MM.1S (cell line): ENCODE measurements around the gene BIRC6.

Experiments
- DNase-seq: peaks from one replicate; pipeline ENCODE4 v3.0.0-alpha.2; 2015
- H2AFZ ChIP-seq: fragments of 300-600 bp; sonication (generic); 2 replicates; pipeline ENCODE4 v1.6.0; 2016; ENCODE audit warnings: antibody characterized with exemption, low read length
- H3F3A ChIP-seq: fragments of 300-600 bp; sonication (generic); 2 replicates; pipeline ENCODE4 v1.6.1; 2016; ENCODE audit warnings: mild to moderate bottlenecking, antibody characterized with exemption, low read length, moderate library complexity, mixed read lengths; ENCODE audit not compliant: insufficient read depth
- H3K27ac ChIP-seq: fragments of 300-600 bp; sonication (generic); 2 replicates; pipeline ENCODE4 v1.5.1; 2016; ENCODE audit warnings: mild to moderate bottlenecking, low read length
- H3K27me3 ChIP-seq: fragments of 300-600 bp; sonication (generic); replicated peaks from 2 replicates; pipeline ENCODE4 v1.6.0; 2016; ENCODE audit warnings: low read length; ENCODE audit not compliant: insufficient read depth
- H3K36me3 ChIP-seq: fragments of 300-600 bp; sonication (generic); replicated peaks from 2 replicates; pipeline ENCODE4 v1.6.1; 2016; ENCODE audit warnings: mild to moderate bottlenecking, low read length, mixed read lengths; ENCODE audit not compliant: insufficient read depth
- H3K4me1 ChIP-seq: fragments of 300-600 bp; sonication (generic); 2 replicates; pipeline ENCODE4 v1.6.1; 2016; ENCODE audit warnings: low read length, mixed read lengths
- H3K4me2 ChIP-seq: fragments of 300-600 bp; sonication (generic); 2 replicates; pipeline ENCODE4 v1.6.0; 2016; ENCODE audit warnings: low read depth, low read length
- H3K4me3 ChIP-seq: fragments of 300-600 bp; sonication (generic); 2 replicates; pipeline ENCODE4 v1.5.1; 2016; ENCODE audit warnings: low read length, mixed read lengths
- H3K79me2 ChIP-seq: fragments of 300-600 bp; sonication (generic); 2 replicates; pipeline ENCODE4 v1.6.1; 2016; ENCODE audit warnings: mixed run types, low read length, mixed read lengths
- H3K9ac ChIP-seq: fragments of 300-600 bp; sonication (generic); 2 replicates; pipeline ENCODE4 v1.6.1; 2016; ENCODE audit warnings: low read length, mixed read lengths
- H3K9me2 ChIP-seq: fragments of 300-600 bp; sonication (generic); replicated peaks from 2 replicates; pipeline ENCODE4 v1.6.1; 2016; ENCODE audit warnings: mild to moderate bottlenecking, low read length, mixed read lengths; ENCODE audit not compliant: insufficient read depth
- H3K9me3 ChIP-seq: fragments of 300-600 bp; sonication (generic); replicated peaks from 2 replicates; pipeline ENCODE4 v1.6.1; 2016; ENCODE audit warnings: mild to moderate bottlenecking, low read length, mixed read lengths; ENCODE audit not compliant: insufficient read depth
- H4K20me1 ChIP-seq: fragments of 300-600 bp; sonication (generic); 2 replicates; pipeline ENCODE4 v1.6.1; 2016; ENCODE audit warnings: mild to moderate bottlenecking, low read length, moderate library complexity, mixed read lengths; ENCODE audit not compliant: insufficient read depth
- EZH2 ChIP-seq: fragments of 300-600 bp; sonication (generic); optimal IDR thresholded peaks from 2 replicates; pipeline ENCODE3; 2017; ENCODE audit warnings: low read depth, mild to moderate bottlenecking, antibody characterized with exemption, low read length, mixed read lengths
- EZH2phosphoT487 ChIP-seq: fragments of 300-600 bp; sonication (generic); IDR thresholded peaks from 2 replicates; pipeline ENCODE4 v1.6.1; 2018; ENCODE audit warnings: antibody characterized with exemption, low read length
- TF ChIP-seq, protein P1 (sequence below): fragments of 300-600 bp; sonication (generic); IDR thresholded peaks from 2 replicates; pipeline ENCODE4 v1.5.1; 2016; ENCODE audit warnings: antibody characterized with exemption, low read length, mixed read lengths

BIRC6 gene

GRCh38 chr2:32558492-32558891, 201.7 kb downstream of the BIRC6 start:
- Histone ChIP-seq H3K9me3 (no peaks in the 10 kb centered on the region), H3K9me2 (no peaks in the 10 kb centered on the region), H3K4me3 (no peak overlapping the region), H3K36me3 (no peaks in the 10 kb centered on the region), H3K27ac (no peak overlapping the region), H3F3A (peaks cover 2% of the 10 kb centered on the region; the same call in 1 of the 2 replicates), H3K27me3 (no peaks in the 10 kb centered on the region), H3K4me1 (no peaks in the 10 kb centered on the region), H3K79me2 (no peaks in the 10 kb centered on the region), H3K9ac (no peak overlapping the region), H4K20me1 (no peaks in the 10 kb centered on the region), H2AFZ (no peak overlapping the region), H3K4me2 (no peak overlapping the region)
- DNase-seq = no peak
- TF ChIP-seq, protein P1, sequence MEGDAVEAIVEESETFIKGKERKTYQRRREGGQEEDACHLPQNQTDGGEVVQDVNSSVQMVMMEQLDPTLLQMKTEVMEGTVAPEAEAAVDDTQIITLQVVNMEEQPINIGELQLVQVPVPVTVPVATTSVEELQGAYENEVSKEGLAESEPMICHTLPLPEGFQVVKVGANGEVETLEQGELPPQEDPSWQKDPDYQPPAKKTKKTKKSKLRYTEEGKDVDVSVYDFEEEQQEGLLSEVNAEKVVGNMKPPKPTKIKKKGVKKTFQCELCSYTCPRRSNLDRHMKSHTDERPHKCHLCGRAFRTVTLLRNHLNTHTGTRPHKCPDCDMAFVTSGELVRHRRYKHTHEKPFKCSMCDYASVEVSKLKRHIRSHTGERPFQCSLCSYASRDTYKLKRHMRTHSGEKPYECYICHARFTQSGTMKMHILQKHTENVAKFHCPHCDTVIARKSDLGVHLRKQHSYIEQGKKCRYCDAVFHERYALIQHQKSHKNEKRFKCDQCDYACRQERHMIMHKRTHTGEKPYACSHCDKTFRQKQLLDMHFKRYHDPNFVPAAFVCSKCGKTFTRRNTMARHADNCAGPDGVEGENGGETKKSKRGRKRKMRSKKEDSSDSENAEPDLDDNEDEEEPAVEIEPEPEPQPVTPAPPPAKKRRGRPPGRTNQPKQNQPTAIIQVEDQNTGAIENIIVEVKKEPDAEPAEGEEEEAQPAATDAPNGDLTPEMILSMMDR = no peak

DNA sequence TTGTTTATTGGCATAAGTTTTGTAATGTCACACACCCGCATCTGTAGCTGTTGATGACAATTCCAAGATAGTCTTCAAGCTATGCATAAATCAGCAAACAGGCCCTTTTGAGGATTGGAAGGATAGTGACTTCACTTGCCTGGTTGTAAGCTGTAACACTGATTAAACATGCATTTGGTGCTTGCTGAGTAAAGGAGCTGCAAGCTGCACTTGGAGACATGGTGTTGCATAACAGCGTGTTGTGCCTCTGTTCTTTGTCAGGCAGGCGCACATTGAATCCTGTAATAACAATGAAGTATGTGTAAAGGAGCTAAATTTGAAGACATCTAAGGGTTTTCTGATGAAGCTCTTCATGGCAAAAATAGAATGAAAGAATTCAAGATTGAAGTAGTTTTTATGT, 202.3 kb downstream of the BIRC6 start:
- Histone ChIP-seq H3K9me2 (no peaks in the 10 kb centered on the region), H3K9me3 (no peaks in the 10 kb centered on the region), H3K27ac (no peak overlapping the region), H3K79me2 (no peaks in the 10 kb centered on the region), H3K9ac (no peak overlapping the region), H3K27me3 (no peaks in the 10 kb centered on the region), H3K4me2 (no peak overlapping the region), H3K36me3 (no peaks in the 10 kb centered on the region), H3F3A (no peaks in the 10 kb centered on the region), H3K4me1 (no peaks in the 10 kb centered on the region), H2AFZ (no peak overlapping the region), H4K20me1 (no peaks in the 10 kb centered on the region), H3K4me3 (no peak overlapping the region)
- TF ChIP-seq, protein P1 = no peak
- TF ChIP-seq EZH2 = no peak
- TF ChIP-seq EZH2phosphoT487 = no peak
- no peak for DNase-seq

GRCh38 chr2:32562906-32563305, 206.1 kb downstream of the BIRC6 start:
- no peaks in the 10 kb centered on the region for H3K36me3 ChIP-seq
- no peaks in the 10 kb centered on the region for H3K4me1 ChIP-seq
- no peak overlapping the region for H3K4me3 ChIP-seq
- DNase-seq = no peak
- no peaks in the 10 kb centered on the region for H3F3A ChIP-seq
- H3K4me2 ChIP-seq = no peak overlapping the region
- H3K9ac ChIP-seq = no peak overlapping the region
- TF ChIP-seq, protein P1 = no peak
- no peak for TF ChIP-seq EZH2phosphoT487
- TF ChIP-seq EZH2 = no peak
- H3K27ac ChIP-seq = no peak overlapping the region
- no peak overlapping the region for H2AFZ ChIP-seq
- H3K27me3 ChIP-seq = no peaks in the 10 kb centered on the region
- H3K79me2 ChIP-seq = no peaks in the 10 kb centered on the region
- H4K20me1 ChIP-seq = no peaks in the 10 kb centered on the region
- no peaks in the 10 kb centered on the region for H3K9me3 ChIP-seq
- H3K9me2 ChIP-seq = no peaks in the 10 kb centered on the region
